GM21723 (cell line): ENCODE data around the gene METTL25.

ENCODE experiments used
- ATAC-seq: cut with Tn5 transposase; IDR thresholded peaks from one replicate; pipeline ENCODE4 v1.9.1; 2021; ENCODE audit warnings: mild to moderate bottlenecking, moderate library complexity; ENCODE audit not compliant: unreplicated experiment

METTL25 gene

GRCh38 chr12:82461393-82461792 lies 103.1 kb downstream of the METTL25 start:
- no peak for ATAC-seq

- no peak for ATAC-seq
Observed at GRCh38 chr12:82461836-82462235, 103.5 kb downstream of the METTL25 start.

GRCh38 chr12:82468563-82468962 lies 110.2 kb downstream of the METTL25 start:
- no peak for ATAC-seq

GRCh38 chr12:82470906-82471512 lies 112.7 kb downstream of the METTL25 start:
- ATAC-seq: no peak

- ATAC-seq: no peak
Observed at GRCh38 chr12:82473111-82473754, 114.9 kb downstream of the METTL25 start.

GRCh38 chr12:82474181-82474797 lies 116.0 kb downstream of the METTL25 start:
- ATAC-seq: peak; percentile 78

GRCh38 chr12:82474798-82475184 lies 116.5 kb downstream of the METTL25 start:
- ATAC-seq: peak; percentile 12

- ATAC-seq: no peak
Observed at GRCh38 chr12:82475211-82475610, 116.9 kb downstream of the METTL25 start.

GRCh38 chr12:82476511-82476910 lies 118.2 kb downstream of the METTL25 start:
- ATAC-seq: no peak

DNA sequence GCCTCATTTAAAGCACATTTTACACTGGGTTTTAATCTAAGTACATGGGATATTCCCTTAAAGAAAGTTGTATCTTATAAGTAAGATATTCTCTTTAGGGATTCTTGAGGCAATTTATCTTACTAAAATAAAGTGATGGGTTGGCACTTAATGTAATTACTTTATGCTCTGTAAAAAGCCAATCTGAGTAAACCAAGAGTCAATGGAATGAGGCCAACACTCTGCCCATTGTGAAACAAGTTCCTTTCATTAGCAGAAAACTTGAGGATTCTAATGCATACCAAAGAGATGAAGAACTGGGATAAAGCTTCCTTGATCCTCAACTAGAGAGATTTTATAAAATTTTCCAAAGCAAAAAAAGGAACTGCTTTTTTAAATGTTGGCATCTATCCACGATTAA lies 121.2 kb downstream of the METTL25 start:
- ATAC-seq: no peak

- ATAC-seq: no peak
Observed at GRCh38 chr12:82480606-82481005, 122.3 kb downstream of the METTL25 start.

GRCh38 chr12:82481954-82482353 lies 123.6 kb downstream of the METTL25 start:
- ATAC-seq: no peak

- ATAC-seq: no peak
Observed at GRCh38 chr12:82486524-82487235, 128.4 kb downstream of the METTL25 start.

DNA sequence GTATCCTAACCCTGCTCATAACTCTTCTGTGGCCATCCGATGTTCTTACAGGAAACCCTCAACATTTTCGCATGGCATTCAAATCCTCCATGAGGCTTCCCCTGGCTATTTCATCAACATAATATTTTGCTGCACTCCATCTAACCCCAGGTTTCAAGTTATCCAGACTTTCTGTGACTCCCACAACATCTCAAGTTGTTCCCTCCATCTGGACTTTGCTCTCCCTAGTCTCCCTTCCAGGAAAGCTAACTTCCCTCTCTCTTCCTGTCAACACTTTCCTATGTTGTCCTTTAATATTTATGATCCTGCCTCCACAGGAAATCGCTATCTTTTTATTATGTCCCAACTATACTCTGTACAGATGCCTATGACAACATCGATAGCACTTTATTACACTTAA lies 146.1 kb downstream of the METTL25 start:
- no peak for ATAC-seq

DNA sequence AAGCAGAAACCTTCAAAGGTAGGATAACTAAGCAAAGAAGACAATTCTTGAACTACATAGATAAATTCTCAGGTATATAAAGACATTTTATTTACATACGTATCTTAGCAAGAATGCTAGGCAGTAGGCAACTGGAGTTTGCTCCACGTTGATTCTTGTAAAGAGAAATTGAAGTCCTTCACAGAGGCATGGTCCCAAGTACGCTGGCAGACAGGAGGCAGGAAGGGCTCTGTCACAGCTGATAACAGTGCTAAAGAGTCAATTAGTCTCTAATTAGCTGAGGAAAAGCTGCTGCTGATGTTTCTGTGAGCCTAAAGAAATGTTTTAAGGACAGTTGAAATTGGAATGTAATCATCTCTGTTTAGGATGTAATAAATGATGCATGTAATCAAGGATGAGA lies 146.8 kb downstream of the METTL25 start:
- ATAC-seq: no peak

DNA sequence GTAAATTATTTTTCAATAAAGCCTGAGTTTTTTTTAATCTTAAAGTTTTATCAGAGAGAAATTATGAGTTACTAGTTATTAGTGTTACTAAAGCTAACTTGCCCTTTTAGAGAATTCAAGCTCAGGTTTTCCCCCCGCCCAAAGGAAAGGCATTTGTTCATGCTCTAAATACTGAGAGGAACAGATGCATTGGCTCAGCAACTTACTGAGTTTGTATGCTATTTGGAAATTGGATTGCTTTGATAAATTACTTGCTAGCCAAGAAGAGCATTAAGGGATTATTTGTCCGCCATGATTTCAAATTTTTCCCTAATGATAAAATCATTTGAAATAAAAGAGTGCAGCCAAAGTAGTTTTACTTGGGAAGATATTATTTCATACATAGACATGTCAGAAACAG lies 149.4 kb downstream of the METTL25 start:
- ATAC-seq: no peak

DNA sequence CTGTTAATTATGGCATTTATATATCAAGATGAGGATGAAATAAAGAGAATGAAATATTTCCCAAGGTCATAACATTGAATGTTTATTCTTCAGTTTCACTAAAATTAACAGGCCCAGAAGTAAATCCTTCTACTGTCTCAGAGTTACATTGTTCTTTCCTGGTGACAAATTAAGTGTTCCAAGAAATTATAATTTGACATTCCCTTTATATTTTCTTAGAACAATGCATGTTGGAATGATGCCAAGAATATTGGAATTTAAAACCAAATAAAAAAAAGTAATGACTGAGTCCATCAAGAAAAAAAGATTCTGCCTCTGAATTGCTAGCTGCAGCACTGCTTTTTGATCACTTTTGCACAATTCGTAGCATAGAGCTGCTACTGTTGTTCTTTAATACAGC lies 152.1 kb downstream of the METTL25 start:
- no peak for ATAC-seq

GRCh38 chr12:82514880-82515279 lies 156.6 kb downstream of the METTL25 start:
- no peak for ATAC-seq

DNA sequence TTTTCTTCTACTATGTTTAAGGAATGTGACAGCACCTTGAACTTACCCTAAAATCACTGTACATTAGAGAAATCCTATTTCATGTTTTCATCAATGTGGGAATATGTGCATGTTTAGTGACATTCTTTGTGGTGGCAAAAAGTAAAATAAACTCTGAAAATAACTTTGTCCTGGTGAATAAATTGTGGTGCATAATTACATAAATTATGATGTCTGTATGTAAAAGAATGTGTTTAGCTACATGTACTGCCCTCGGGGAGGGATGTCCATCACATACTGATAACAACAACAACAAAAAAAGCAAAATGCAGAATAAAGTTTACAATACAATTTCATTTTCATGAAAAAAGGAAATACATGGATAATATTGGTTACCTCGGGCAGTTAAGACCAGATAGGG lies 157.3 kb downstream of the METTL25 start:
- no peak for ATAC-seq

GRCh38 chr12:82517027-82517426 lies 158.7 kb downstream of the METTL25 start:
- peak; percentile 76 for ATAC-seq

GRCh38 chr12:82517808-82518207 lies 159.5 kb downstream of the METTL25 start:
- no peak for ATAC-seq

DNA sequence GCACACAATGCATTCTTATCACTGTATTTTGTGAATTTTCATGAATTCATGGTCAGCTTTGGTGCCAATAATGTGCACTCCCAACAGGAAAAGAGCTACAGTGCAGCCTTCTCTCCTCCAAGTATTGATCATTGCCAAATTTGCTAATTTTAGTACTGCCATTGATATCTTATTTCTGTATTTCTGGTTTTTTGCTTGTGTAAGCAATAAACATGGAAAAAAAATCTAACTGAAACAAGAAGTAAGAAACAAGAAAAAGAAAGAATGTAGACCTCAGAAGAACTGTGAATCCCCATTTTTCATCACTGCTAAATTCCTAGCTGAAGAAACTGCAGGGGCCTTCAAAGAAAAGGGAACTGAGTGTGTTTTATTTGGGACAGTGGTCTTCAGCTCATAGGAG lies 161.2 kb downstream of the METTL25 start:
- ATAC-seq: no peak
